KBM-7 (cell line): ENCODE data around the gene METTL24.
"Not testable (repeated sequence)": the region's sequence is repeated elsewhere in the genome, so short reads cannot be mapped to it uniquely, and the experiment has no call there.

Source experiments
- DNase-seq: peaks from one replicate; pipeline ENCODE4 v3.0.0-alpha.2; 2015
- in situ Hi-C: fragments of 300-500 bp; cut with MboI; formaldehyde crosslinking; loops from 2 replicates; pipeline ENCODE4 v1.14.3; 2020; ENCODE audit warnings: low sequenced_read_pairs, low pct_unique_long_range_greater_than_20kb, mixed read lengths

Gene METTL24

GRCh38 chr6:110287462-110288341 is 70.4 kb downstream of the METTL24 start:
- DNase-seq, result no peak
- in situ Hi-C loops, result no loop called here

GRCh38 chr6:110285306-110286060 is 72.7 kb downstream of the METTL24 start:
- DNase-seq, result no peak
- in situ Hi-C loops, result no loop called here

DNA sequence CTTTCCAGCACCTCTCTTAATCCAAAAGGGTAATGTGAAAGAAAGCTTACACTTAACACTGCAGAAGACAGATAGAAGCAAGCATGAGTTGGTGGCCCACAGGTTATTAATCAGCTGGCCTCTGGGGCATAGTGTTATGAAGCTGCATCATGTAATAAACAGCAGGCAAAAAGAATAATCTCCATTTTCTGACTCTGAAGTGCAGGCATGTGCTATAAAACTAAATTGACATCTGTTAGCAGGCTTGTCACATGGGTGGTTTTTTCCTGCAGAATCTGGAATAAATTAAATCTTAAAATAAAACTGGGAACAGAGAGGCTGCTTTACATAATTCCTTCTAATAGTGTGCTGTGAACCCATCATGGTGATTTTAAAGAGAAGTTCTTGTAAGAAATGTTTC is 73.3 kb downstream of the METTL24 start:
- in situ Hi-C loops, result no loop called here
- no peak for DNase-seq

- in situ Hi-C loops, result no loop called here
These were observed 74.5 kb downstream of the METTL24 start for GRCh38 chr6:110283657-110284056.

GRCh38 chr6:110282412-110282811 is 75.7 kb downstream of the METTL24 start:
- DNase-seq, result no peak
- in situ Hi-C loops, result no loop called here

More at GRCh38 chr6:110283657-110284056, 74.5 kb downstream of the METTL24 start:
- no peak for DNase-seq

- in situ Hi-C loops, result no loop called here
- DNase-seq, result no peak
These were observed 81.0 kb downstream of the METTL24 start for GRCh38 chr6:110277100-110277665.

- in situ Hi-C loops, DNase-seq: not testable (repeated sequence)
These were observed 85.4 kb downstream of the METTL24 start for GRCh38 chr6:110272781-110273180.

DNA sequence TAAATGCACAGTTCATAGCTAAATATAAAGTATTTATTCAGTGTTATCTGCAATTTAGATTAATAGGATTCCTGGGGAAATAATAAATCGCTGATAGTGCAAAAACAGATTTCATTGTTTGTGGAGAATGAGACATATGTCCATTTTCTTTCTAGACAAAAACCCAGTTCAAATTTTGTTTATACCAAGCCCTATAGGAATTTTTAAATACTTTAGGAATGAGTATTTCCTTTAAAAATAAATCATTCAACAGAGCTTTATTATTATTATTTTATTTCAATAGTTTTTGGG is 86.5 kb downstream of the METTL24 start:
- in situ Hi-C loops, result no loop called here
- no peak for DNase-seq

DNA sequence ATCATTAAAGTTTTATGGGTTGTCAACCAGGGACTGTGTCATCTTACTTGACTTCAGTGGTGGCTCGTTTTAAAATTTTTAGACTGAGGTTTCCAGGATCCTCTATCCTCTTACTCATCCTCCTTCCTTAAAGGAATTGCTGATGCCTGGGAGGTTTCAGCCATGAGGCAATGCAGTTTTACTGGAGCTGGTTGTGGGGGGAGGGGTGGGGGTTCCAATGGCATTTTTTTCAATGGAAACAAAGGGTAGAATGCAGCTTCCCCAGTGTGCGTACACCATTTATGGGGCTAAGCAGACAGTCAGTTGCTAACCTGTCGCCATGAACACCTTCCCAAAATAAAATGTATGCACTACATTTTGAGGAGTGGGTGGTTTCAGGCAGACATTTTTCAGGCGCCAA is 88.0 kb downstream of the METTL24 start:
- no peak for DNase-seq
- in situ Hi-C loops, result no loop called here

DNA sequence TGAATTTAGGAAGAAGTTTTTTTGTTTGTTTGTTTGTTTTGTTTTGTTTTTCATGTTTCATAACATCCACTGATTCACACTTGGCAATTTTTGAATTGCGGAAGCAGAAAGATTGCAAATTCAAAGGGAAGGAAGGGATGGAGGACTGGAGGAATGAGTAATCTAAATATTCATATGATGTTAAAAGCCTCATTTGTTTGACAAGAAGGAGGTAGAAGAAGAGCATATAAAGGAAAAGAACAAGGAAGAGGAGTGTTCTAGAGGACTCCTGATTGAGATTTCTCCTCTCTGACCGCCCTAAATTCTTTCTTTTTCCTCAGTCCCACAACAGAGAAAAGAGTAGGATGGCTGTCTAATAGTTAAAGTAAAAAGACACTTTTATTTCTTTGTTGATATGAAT is 88.5 kb downstream of the METTL24 start:
- in situ Hi-C loops, result no loop called here
- DNase-seq, result no peak

GRCh38 chr6:110266996-110267395 is 91.2 kb downstream of the METTL24 start:
- no peak for DNase-seq
- in situ Hi-C loops, result no loop called here

GRCh38 chr6:110265273-110265672 is 92.9 kb downstream of the METTL24 start:
- in situ Hi-C loops, result no loop called here
- no peak for DNase-seq

DNA sequence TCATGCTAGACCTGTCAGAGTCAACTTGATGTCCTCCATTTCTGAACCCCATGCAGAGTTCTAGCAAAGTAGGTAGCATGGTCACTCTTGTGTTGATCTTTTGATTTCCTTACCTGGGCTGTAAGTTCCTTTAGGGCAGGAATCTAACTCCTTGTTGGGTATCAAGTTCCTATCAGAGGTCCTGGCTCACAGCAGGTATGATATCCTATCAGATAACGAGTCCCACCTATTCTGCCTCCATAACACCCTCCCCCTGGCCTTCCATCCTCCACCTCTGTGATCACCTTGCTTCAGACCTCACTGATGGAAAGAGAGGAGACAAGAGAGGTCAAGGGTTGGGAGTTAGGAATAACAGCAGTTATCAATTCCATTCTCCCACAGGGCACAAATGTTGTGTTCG is 101.8 kb downstream of the METTL24 start:
- in situ Hi-C loops, result no loop called here
- no peak for DNase-seq

DNA sequence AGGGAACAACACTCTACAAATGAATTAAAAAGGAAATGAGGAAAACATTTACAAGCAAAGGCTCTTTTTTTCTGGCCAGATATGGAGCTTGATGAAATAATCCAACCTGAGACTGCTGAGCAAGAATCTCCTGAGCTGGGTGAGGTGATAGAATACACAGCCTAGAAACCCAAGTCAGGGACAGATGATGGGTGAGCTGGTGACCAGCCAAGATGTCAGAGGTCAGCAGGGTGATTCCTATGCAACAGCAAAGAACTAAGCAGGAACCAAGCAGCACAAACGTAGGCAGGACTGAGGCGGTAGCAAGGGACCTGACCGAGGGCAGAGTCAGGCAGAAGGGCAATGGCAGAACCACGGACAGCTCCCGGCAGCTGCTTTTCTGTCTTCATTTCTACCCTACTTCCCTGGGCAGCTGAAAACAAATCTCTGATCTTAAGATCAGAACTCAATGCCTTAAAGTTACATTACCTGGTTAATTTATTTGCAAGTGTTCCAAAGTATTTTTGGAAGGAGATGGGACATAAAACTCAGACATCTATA is 102.9 kb downstream of the METTL24 start:
- DNase-seq, result peak; percentile 53
- in situ Hi-C loops, result no loop called here

- DNase-seq, result no peak
- in situ Hi-C loops, result no loop called here
These were observed 107.3 kb downstream of the METTL24 start for GRCh38 chr6:110250838-110251237.

- in situ Hi-C loops, result no loop called here
- no peak for DNase-seq
These were observed 108.1 kb downstream of the METTL24 start for GRCh38 chr6:110250058-110250457.

GRCh38 chr6:110246900-110247546 is 111.1 kb downstream of the METTL24 start:
- DNase-seq, result no peak
- in situ Hi-C loops, result no loop called here

DNA sequence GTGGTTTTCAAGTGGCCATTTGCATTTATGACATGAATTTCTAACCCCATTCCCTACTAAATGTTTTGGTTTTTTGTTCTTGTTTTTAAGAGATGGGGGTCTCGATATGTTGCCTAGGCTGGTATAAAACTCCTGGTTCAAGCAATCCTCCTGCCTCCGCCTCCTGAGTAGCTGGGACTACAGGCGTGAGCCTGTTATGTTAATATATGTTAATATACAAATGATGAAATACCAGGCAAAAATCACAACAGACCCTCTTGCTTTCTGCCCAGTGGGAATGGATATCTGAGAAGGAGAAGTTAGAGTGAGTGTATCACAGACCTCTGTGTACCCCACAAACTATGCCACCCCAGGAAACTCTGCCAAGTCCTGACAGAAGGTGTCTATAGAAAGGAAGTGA is 111.8 kb downstream of the METTL24 start:
- DNase-seq, result no peak
- in situ Hi-C loops, result no loop called here

DNA sequence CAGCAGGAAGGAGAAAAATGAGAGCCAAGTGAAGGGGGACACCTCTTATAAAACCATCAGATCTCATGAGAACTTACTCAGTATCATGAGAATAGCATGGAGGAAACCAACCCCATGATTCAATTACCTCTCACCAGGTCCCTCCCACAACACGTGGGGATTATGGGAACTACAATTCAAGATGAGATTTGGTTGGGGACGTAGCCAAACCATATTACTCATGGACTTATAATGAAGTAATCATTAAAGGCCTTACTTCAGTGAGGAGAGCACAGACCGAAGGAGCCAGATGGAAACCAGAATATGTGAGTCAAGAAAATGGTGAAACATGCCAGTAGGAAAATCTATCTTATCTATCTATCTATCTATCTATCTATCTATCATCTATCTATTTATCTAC is 113.5 kb downstream of the METTL24 start:
- in situ Hi-C loops, DNase-seq: not testable (repeated sequence)
